A549 (cell line): ENCODE measurements around the gene COL6A6. TPM values are rescaled to one million over a fixed set of nuclear protein-coding genes. Genes with fewer than 3 reads are reported as not detected.
A peak's percentile ranks its signal among the peaks of the same experiment; 100 is the strongest.

ENCODE experiments used
- ATAC-seq, 2 experiments: fragments of 200-7000 bp in 1 of 2; fragments of >200 bp in 1 of 2; cut with Nextera tagmentation in 1 of 2; cut with Tn5 transposase in 1 of 2; 3 replicates each; pipeline versions ENCODE4 v1.8.0 to v1.9.1; 2018 to 2020; ENCODE audit warnings: mild to moderate bottlenecking in 1 of 2, moderate library complexity in 1 of 2
- CTCF ChIA-PET: fragments of 300-600 bp; sonication (Branson Sonifier 250); formaldehyde crosslinking; extraction: SDS; loops from one replicate; lab custom pipeline; 2021; ENCODE audit warnings: antibody characterized with exemption, inconsistent platforms; lab: Yijun Ruan, JAX
- POLR2A ChIA-PET: fragments of 350-600 bp; formaldehyde crosslinking; extraction: SDS; loops from one replicate; lab custom pipeline; 2021; ENCODE audit warnings: antibody characterized with exemption, inconsistent platforms; lab: Yijun Ruan, JAX
- DNase-seq, 2 experiments: peaks; one replicate each; pipeline versions ENCODE4 v3.0.0 to v3.0.0-alpha.2; 2011 to 2016; ENCODE audit warnings: low read depth in 1 of 2, low spot score in 1 of 2
- FAIRE-seq: peaks from 2 replicates; lab custom pipeline; 2011; peaks lifted over from hg19 to GRCh38; lab: Jason Lieb, UNC
- H3K27ac ChIP-seq, 2 experiments: fragments of >200 bp; sonication (Bioruptor Twin); formaldehyde crosslinking; 3 replicates each; pipeline ENCODE4 v1.5.1; 2016 to 2017
- H3K4me1 ChIP-seq: fragments of >200 bp; sonication (Bioruptor Twin); formaldehyde crosslinking; 3 replicates; pipeline ENCODE4 v1.6.1; 2016
- H3K4me2 ChIP-seq: fragments of >200 bp; sonication (Bioruptor Twin); formaldehyde crosslinking; 3 replicates; pipeline ENCODE4 v1.6.1; 2016
- H3K4me3 ChIP-seq: fragments of >200 bp; sonication (Bioruptor Twin); formaldehyde crosslinking; 3 replicates; pipeline ENCODE4 v1.5.1; 2016
- H3K9me3 ChIP-seq: fragments of >200 bp; sonication (Bioruptor Twin); formaldehyde crosslinking; 3 replicates; pipeline ENCODE4 v1.6.1; 2016
- BCL3 ChIP-seq: fragments of >200 bp; sonication (Bioruptor Twin); formaldehyde crosslinking; IDR thresholded peaks from 3 replicates; pipeline ENCODE4 v1.6.1; 2016
- BHLHE40 ChIP-seq: IDR thresholded peaks from 2 replicates; pipeline ENCODE4 v1.6.1; 2012; ENCODE audit warnings: low read depth, low read length, inconsistent platforms
- CEBPB ChIP-seq, 2 experiments: fragments of >200 bp in 1 of 2; sonication (Bioruptor Twin) in 1 of 2; formaldehyde crosslinking in 1 of 2; IDR thresholded peaks; 2 replicates each; pipeline ENCODE4 v1.6.1; 2012 to 2016
- CHD4 ChIP-seq: fragments of 200-600 bp; sonication (generic); IDR thresholded peaks from 2 replicates; pipeline ENCODE4 v1.6.1; 2016; ENCODE audit warnings: antibody characterized with exemption, mild to moderate bottlenecking, borderline replicate concordance
- EHF ChIP-seq: fragments of 250-450 bp; sonication (Bioruptor Pico); IDR thresholded peaks from 2 replicates; pipeline ENCODE4 v1.5.0; 2020; ENCODE audit warnings: mild to moderate bottlenecking
- EP300 ChIP-seq, 2 experiments: fragments of >200 bp; sonication (Bioruptor Twin); formaldehyde crosslinking; IDR thresholded peaks; 2 replicates in 1 of 2; 3 replicates in 1 of 2; pipeline ENCODE4 v1.6.1; 2016 to 2017
- FOXS1 ChIP-seq: fragments of 250-450 bp; sonication (Bioruptor Pico); IDR thresholded peaks from 2 replicates; pipeline ENCODE4 v1.5.0; 2020; ENCODE audit warnings: mild to moderate bottlenecking, moderate library complexity
- HES2 ChIP-seq: fragments of >200 bp; sonication (Bioruptor Twin); formaldehyde crosslinking; IDR thresholded peaks from 2 replicates; pipeline ENCODE4 v1.6.1; 2016
- HEYL ChIP-seq: fragments of 250-450 bp; sonication (Bioruptor Pico); IDR thresholded peaks from 2 replicates; pipeline ENCODE4 v1.8.0; 2021; ENCODE audit warnings: mild to moderate bottlenecking, moderate library complexity
- HOXA7 ChIP-seq: fragments of 250-450 bp; sonication (Bioruptor Pico); IDR thresholded peaks from 2 replicates; pipeline ENCODE4 v1.5.0; 2020; ENCODE audit warnings: mild to moderate bottlenecking, moderate library complexity
- KDM1A ChIP-seq: fragments of 200-600 bp; sonication (generic); IDR thresholded peaks from 2 replicates; pipeline ENCODE4 v1.6.1; 2016; ENCODE audit warnings: low read depth, mild to moderate bottlenecking
- KDM5A ChIP-seq: fragments of 200-600 bp; sonication (generic); IDR thresholded peaks from 2 replicates; pipeline ENCODE4 v1.6.1; 2016; ENCODE audit warnings: antibody characterized with exemption, mild to moderate bottlenecking
- MYC ChIP-seq: IDR thresholded peaks from 2 replicates; pipeline ENCODE4 v1.6.1; 2012; ENCODE audit warnings: mild to moderate bottlenecking, inconsistent platforms, low read length, improper control_type of control experiment, borderline replicate concordance
- NPAS2 ChIP-seq: fragments of 250-450 bp; sonication (Bioruptor Pico); IDR thresholded peaks from 2 replicates; pipeline ENCODE4 v1.8.0; 2022; ENCODE audit warnings: mild to moderate bottlenecking, moderate library complexity, borderline replicate concordance
- PHF8 ChIP-seq: fragments of 200-600 bp; sonication (generic); IDR thresholded peaks from 2 replicates; pipeline ENCODE4 v1.6.1; 2016; ENCODE audit warnings: low read depth, mild to moderate bottlenecking, antibody characterized with exemption, moderate library complexity, borderline replicate concordance
- POLR2AphosphoS2 ChIP-seq: conservative IDR thresholded peaks from 2 replicates; pipeline ENCODE4 v1.6.1; 2012; ENCODE audit warnings: low read length, improper control_type of control experiment, inconsistent platforms
- RAD21 ChIP-seq, 2 experiments: fragments of >200 bp in 1 of 2; sonication (Bioruptor Twin) in 1 of 2; formaldehyde crosslinking in 1 of 2; IDR thresholded peaks in 1 of 2; conservative IDR thresholded peaks in 1 of 2; 2 replicates in 1 of 2; 3 replicates in 1 of 2; pipeline ENCODE4 v1.6.1; 2012 to 2018; ENCODE audit warnings: inconsistent platforms in 1 of 2
- RARB ChIP-seq: fragments of 250-450 bp; sonication (Bioruptor Pico); IDR thresholded peaks from 2 replicates; pipeline ENCODE4 v1.8.0; 2021; ENCODE audit warnings: mild to moderate bottlenecking, moderate library complexity
- RCOR1 ChIP-seq: fragments of 150-350 bp; IDR thresholded peaks from 2 replicates; pipeline ENCODE4 v1.6.1; 2014; ENCODE audit warnings: antibody characterized with exemption, low read length, low read depth
- ZC3H11A ChIP-seq: fragments of 450-650 bp; IDR thresholded peaks from 2 replicates; pipeline ENCODE4 v1.6.1; 2014; ENCODE audit warnings: antibody characterized with exemption, mild to moderate bottlenecking
- WGBS: methylation state at CpG from one replicate; pipeline ENCODE4 v1.1.6; 2017; ENCODE audit errors: missing lambda C conversion rate; 5-methylcytosine and 5-hydroxymethylcytosine counted together
- polyA plus RNA-seq, 4 experiments: library from polyadenylated mRNA; depleted of rRNA in 3 of 4; stranded (reverse); fragments of >200 nt; fragmentation: RNase III in 1 of 4; extraction: RNeasy Plus Mini Kit Qiagen cat#74134 plus additional on column Dnase treatment in 1 of 4; gene quantifications; 2 replicates in 3 of 4; 3 replicates in 1 of 4; pipeline ENCODE4 v1.2.3, GENCODE V29; 2011 to 2017
- TF ChIP-seq, protein P1 (sequence below): fragments of 250-450 bp; sonication (Bioruptor Pico); IDR thresholded peaks from 2 replicates; pipeline ENCODE4 v1.5.0; 2020; ENCODE audit warnings: low read depth, mild to moderate bottlenecking, moderate library complexity
- TF ChIP-seq, protein P2 (sequence below): fragments of 200-600 bp; sonication (generic); IDR thresholded peaks from 2 replicates; pipeline ENCODE4 v1.6.1; 2016; ENCODE audit warnings: antibody characterized with exemption, mild to moderate bottlenecking, moderate library complexity
- TF ChIP-seq, protein P3 (sequence below): fragments of 150-350 bp; IDR thresholded peaks from 2 replicates; pipeline ENCODE4 v1.6.1; 2014; ENCODE audit warnings: low read depth, mild to moderate bottlenecking, low read length
- TF ChIP-seq, protein P4 (sequence below): IDR thresholded peaks from 2 replicates; pipeline ENCODE4 v1.6.1; 2012
- TF ChIP-seq, protein P5 (sequence below): fragments of 450-650 bp; IDR thresholded peaks from 2 replicates; pipeline ENCODE4 v1.6.1; 2014; ENCODE audit warnings: antibody characterized with exemption
- TF ChIP-seq, protein P6 (sequence below): IDR thresholded peaks from 2 replicates; pipeline ENCODE4 v1.6.1; 2012

Gene COL6A6
- polyA plus RNA-seq, 2 of the 4 experiments (the other 2 are of a cell fraction), result not detected

- no peaks in the 10 kb centered on the region for H3K4me1 ChIP-seq
- no peak for TF ChIP-seq NPAS2
- TF ChIP-seq RCOR1, result no peak
- TF ChIP-seq CHD4, result no peak
- TF ChIP-seq HOXA7 (CRISPR knock-in tag), result no peak
- TF ChIP-seq ZC3H11A, result no peak
- TF ChIP-seq, protein P1, sequence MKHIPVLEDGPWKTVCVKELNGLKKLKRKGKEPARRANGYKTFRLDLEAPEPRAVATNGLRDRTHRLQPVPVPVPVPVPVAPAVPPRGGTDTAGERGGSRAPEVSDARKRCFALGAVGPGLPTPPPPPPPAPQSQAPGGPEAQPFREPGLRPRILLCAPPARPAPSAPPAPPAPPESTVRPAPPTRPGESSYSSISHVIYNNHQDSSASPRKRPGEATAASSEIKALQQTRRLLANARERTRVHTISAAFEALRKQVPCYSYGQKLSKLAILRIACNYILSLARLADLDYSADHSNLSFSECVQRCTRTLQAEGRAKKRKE (CRISPR knock-in tag), result no peak
- no peak for TF ChIP-seq KDM5A
- TF ChIP-seq CEBPB (IDR thresholded peaks at IDR 0.05), result no peak
- TF ChIP-seq, protein P2, sequence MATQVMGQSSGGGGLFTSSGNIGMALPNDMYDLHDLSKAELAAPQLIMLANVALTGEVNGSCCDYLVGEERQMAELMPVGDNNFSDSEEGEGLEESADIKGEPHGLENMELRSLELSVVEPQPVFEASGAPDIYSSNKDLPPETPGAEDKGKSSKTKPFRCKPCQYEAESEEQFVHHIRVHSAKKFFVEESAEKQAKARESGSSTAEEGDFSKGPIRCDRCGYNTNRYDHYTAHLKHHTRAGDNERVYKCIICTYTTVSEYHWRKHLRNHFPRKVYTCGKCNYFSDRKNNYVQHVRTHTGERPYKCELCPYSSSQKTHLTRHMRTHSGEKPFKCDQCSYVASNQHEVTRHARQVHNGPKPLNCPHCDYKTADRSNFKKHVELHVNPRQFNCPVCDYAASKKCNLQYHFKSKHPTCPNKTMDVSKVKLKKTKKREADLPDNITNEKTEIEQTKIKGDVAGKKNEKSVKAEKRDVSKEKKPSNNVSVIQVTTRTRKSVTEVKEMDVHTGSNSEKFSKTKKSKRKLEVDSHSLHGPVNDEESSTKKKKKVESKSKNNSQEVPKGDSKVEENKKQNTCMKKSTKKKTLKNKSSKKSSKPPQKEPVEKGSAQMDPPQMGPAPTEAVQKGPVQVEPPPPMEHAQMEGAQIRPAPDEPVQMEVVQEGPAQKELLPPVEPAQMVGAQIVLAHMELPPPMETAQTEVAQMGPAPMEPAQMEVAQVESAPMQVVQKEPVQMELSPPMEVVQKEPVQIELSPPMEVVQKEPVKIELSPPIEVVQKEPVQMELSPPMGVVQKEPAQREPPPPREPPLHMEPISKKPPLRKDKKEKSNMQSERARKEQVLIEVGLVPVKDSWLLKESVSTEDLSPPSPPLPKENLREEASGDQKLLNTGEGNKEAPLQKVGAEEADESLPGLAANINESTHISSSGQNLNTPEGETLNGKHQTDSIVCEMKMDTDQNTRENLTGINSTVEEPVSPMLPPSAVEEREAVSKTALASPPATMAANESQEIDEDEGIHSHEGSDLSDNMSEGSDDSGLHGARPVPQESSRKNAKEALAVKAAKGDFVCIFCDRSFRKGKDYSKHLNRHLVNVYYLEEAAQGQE, result no peak
- TF ChIP-seq EHF (CRISPR knock-in tag), result no peak
- TF ChIP-seq FOXS1 (CRISPR knock-in tag), result no peak
- no peak for TF ChIP-seq KDM1A
- TF ChIP-seq, protein P3, sequence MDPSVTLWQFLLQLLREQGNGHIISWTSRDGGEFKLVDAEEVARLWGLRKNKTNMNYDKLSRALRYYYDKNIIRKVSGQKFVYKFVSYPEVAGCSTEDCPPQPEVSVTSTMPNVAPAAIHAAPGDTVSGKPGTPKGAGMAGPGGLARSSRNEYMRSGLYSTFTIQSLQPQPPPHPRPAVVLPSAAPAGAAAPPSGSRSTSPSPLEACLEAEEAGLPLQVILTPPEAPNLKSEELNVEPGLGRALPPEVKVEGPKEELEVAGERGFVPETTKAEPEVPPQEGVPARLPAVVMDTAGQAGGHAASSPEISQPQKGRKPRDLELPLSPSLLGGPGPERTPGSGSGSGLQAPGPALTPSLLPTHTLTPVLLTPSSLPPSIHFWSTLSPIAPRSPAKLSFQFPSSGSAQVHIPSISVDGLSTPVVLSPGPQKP, result no peak
- TF ChIP-seq HEYL (CRISPR knock-in tag), result no peak
- no peak for TF ChIP-seq RAD21 (conservative IDR thresholded peaks at IDR 0.05 in 1 of 2, IDR thresholded peaks at IDR 0.05 in 1 of 2)
- no peak for TF ChIP-seq PHF8
- no peak for TF ChIP-seq HES2
- no peak for TF ChIP-seq BCL3
- TF ChIP-seq, protein P4, sequence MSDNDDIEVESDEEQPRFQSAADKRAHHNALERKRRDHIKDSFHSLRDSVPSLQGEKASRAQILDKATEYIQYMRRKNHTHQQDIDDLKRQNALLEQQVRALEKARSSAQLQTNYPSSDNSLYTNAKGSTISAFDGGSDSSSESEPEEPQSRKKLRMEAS, result no peak
- DNase-seq, result peak in 1 of 2 experiments; percentile 2
- ChIA-PET POLR2A (no interaction called here), CTCF (no interaction called here)
- H3K27ac ChIP-seq, result no peak overlapping the region
- ATAC-seq, result no peak
- 7% methylated on average over 11 of the region's 11 CpGs for WGBS
- no peak overlapping the region for H3K4me2 ChIP-seq
- FAIRE-seq, result no peak
- H3K9me3 ChIP-seq, result no peaks in the 10 kb centered on the region
- H3K4me3 ChIP-seq, result no peak overlapping the region
Observed at GRCh38 chr3:130517602-130518001, 625 bp downstream of the COL6A6 start.

GRCh38 chr3:130519754-130520153, 2.8 kb downstream of the COL6A6 start:
- 62% methylated on average over 4 of the region's 4 CpGs for WGBS
- TF ChIP-seq HOXA7 (CRISPR knock-in tag) (no peak), FOXS1 (CRISPR knock-in tag) (no peak), EP300 (IDR thresholded peaks at IDR 0.05) (no peak), MYC (no peak), HEYL (CRISPR knock-in tag) (no peak), NPAS2 (no peak), POLR2AphosphoS2 (no peak), KDM5A (no peak), BHLHE40 (no peak), CHD4 (no peak), RARB (CRISPR knock-in tag) (no peak)
- TF ChIP-seq, protein P4, result no peak
- TF ChIP-seq, protein P5, sequence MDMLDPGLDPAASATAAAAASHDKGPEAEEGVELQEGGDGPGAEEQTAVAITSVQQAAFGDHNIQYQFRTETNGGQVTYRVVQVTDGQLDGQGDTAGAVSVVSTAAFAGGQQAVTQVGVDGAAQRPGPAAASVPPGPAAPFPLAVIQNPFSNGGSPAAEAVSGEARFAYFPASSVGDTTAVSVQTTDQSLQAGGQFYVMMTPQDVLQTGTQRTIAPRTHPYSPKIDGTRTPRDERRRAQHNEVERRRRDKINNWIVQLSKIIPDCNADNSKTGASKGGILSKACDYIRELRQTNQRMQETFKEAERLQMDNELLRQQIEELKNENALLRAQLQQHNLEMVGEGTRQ, result no peak
- TF ChIP-seq, protein P3, result no peak
- TF ChIP-seq, protein P6, sequence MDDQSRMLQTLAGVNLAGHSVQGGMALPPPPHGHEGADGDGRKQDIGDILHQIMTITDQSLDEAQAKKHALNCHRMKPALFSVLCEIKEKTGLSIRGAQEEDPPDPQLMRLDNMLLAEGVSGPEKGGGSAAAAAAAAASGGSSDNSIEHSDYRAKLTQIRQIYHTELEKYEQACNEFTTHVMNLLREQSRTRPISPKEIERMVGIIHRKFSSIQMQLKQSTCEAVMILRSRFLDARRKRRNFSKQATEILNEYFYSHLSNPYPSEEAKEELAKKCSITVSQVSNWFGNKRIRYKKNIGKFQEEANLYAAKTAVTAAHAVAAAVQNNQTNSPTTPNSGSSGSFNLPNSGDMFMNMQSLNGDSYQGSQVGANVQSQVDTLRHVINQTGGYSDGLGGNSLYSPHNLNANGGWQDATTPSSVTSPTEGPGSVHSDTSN, result no peak

More at GRCh38 chr3:130519754-130520153, 2.8 kb downstream of the COL6A6 start:
- H3K4me1 ChIP-seq, result no peaks in the 10 kb centered on the region
- no peak for DNase-seq
- ATAC-seq, result no peak
- H3K4me2 ChIP-seq, result no peak overlapping the region
- H3K27ac ChIP-seq, result no peak overlapping the region
- no peak overlapping the region for H3K4me3 ChIP-seq
- H3K9me3 ChIP-seq, result no peaks in the 10 kb centered on the region
- CTCF ChIA-PET, result no interaction called here
- POLR2A ChIA-PET, result no interaction called here
- FAIRE-seq, result no peak
